ENCODE results near the gene SEC14L1.

The SEC14L1 gene

DNA sequence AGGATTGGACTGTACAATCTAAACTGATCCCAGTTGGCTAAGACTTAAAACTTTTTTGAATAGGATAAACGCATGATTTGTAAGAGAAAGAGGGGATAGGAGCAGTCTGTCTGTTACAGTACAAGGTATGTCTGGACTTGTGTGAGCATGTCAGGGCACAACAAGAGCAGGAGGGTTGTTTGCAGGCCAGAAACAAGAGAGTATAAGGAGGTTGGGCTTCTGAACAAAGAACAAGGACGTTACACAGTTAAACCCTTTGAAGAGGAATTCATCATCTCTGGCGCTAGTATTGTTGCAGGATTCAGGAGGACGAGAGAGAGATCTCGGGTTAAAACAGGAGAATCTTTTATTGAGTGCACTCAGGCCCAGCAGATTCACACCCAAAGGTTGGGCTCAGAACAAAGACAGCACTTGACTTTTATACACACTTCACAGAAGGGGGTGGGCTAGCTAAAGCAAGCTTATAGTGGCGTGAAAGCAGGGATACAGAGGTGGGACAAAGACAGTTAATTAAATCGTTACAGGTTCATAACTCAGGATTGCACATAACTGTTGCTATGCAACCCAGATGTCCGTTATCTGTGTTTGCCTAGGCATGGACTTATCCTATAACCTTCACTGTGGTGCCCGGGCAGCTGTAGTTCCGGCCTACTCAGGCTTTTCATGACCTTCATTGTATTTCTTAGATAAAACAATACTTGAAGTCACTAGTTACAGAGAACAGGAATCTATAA is 34.3 kb downstream of the SEC14L1 start:
- DNase-seq (ENCODE audit: low read depth): no peak
- no peak overlapping the region for H3K4me3 ChIP-seq (ENCODE audit: low read depth, low read length)
- TF ChIP-seq CTCF (IDR thresholded peaks at IDR 0.05; ENCODE audit: low read depth, low read length, missing control alignments): no peak

DNA sequence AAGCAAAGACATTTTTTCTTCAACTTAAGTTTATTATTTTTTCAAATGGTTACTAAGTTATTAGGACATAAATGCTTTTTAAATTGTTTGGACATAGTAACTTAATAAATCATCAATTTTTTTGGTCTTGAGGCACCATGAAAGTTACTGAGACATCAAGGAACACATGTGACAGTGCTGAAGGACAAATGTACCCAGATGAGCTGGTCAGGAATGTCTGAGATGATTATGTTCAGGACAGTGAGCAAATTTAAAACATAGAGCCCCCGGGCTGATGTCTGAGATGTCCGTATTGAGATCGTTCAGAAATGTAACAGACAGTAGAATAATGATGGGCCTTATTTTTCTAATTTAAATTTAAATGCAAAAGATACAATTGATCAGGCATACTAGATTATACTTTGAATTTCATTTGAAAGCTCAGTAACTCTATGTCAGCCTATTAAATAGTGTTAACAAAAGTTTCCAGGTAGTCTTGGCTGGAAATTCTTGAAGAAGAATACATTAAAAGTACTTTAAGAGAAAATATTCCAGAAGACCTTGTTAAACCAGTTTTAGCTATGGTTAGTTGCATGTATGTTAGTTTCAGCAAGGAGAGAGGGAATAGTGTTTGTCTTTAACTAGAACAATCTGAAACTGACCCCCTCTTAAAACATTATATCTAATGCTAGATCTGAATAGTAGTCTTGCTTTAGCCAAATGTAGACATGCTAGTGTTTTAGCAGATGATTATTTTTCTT is 36.4 kb downstream of the SEC14L1 start:
- H3K4me3 ChIP-seq (ENCODE audit: low read depth, low read length): no peak overlapping the region
- no peak for TF ChIP-seq CTCF (IDR thresholded peaks at IDR 0.05; ENCODE audit: low read depth, low read length, missing control alignments)
- DNase-seq (ENCODE audit: low read depth): no peak

DNA sequence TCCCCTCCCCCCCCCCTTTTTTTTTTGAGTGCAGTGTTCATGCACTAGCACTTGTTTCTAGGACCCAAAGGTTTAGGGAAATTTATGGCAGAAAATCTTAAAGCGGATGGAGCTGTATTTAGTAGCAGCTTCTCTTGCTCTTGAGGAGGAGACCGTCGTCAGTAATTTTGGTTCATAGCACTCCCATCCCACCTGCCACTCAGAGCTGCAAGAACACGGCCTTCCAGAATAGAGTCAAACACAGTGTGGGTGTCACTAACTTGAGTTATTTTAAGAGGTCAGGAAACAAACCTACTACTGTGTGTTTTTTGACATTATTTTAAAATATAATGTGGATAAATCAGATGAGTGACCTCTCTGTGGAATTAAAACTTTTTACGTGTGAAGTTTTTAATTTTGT is 37.3 kb downstream of the SEC14L1 start:
- H3K4me3 ChIP-seq (ENCODE audit: low read depth, low read length): no peak overlapping the region
- TF ChIP-seq CTCF (IDR thresholded peaks at IDR 0.05; ENCODE audit: low read depth, low read length, missing control alignments): no peak
- no peak for DNase-seq (ENCODE audit: low read depth)

DNA sequence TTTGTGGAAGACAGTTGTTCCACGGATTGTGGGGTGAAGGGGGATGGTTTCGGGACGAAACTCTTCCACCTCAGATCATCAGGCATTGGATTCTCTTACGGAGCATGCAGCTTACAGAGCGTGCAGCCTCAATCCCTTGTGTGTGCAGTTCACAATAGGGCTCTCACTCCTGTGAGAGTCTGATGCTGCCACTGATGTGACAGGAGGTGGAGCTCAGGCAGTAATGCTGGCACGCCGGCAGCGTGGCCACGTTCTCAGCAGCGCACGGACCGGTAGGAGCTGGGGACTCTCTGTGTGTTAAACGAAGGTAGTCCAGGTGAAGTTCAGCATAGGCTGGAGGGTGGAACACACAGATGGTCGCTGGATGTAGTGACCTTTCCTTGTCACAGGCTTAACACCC is 37.8 kb downstream of the SEC14L1 start:
- no peak overlapping the region for H3K4me3 ChIP-seq (ENCODE audit: low read depth, low read length)
- no peak for TF ChIP-seq CTCF (IDR thresholded peaks at IDR 0.05; ENCODE audit: low read depth, low read length, missing control alignments)
- DNase-seq (ENCODE audit: low read depth): no peak

DNA sequence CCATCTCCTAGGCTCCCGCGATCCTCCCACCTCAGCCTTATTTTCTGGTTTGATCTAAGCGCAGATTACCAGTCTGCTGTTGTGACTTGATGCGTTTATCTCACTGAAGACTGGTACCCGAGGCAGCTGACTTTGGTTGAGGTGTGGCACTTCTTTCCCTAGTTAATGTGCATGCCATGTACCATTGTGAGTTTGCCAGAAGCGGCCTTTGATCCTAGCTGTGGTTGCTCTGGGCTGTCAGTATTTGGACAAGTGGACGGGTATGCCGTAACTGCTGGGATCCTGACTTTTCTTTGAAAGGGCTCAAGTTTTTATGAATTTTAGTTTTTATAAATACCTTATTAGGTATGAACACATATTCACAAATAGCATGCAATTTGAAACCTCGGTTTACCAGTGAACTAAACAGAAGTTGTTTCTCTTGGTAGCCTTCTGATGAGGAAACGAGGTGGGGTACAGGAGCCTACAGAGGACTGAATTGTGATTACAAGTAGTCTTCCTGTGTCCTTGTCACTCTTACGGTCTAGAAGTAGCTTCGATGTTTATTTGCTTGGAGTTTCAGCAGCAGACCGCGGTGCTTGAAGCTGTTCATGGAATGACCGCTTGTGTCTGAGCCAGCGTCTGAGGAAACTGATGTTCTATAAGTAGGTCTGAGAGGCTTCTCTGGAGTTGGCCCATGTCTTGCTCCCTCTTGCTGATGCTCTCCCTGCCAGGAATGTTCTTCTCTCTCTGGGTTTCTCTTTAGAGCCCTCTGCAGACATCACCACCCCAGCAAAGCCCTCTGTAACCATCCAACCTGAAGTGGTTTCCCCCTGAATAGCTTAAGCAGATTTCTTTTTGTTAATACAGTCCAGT is 40.0 kb downstream of the SEC14L1 start:
- DNase-seq (ENCODE audit: low read depth): no peak
- no peak overlapping the region for H3K4me3 ChIP-seq (ENCODE audit: low read depth, low read length)
- no peak for TF ChIP-seq CTCF (IDR thresholded peaks at IDR 0.05; ENCODE audit: low read depth, low read length, missing control alignments)

GRCh38 chr17:77182205-77183172 is 41.7 kb downstream of the SEC14L1 start:
- TF ChIP-seq CTCF (IDR thresholded peaks at IDR 0.05; ENCODE audit: low read depth, low read length, missing control alignments): no peak
- no peak for DNase-seq (ENCODE audit: low read depth)
- H3K4me3 ChIP-seq (ENCODE audit: low read depth, low read length): no peak overlapping the region; the same call in 1 of the 2 replicates

Data from GM12864 (cell line).